ENCODE results near the gene SFXN4. TPM values are rescaled to one million over a fixed set of nuclear protein-coding genes. Genes with fewer than 3 reads are reported as not detected.

Gene SFXN4
- total and polyA plus RNA-seq, 2 of the 13 experiments (the other 11 are each of a cell fraction or from before 2014, with no cell fraction given), result 47.7 to 64.9 TPM

DNA sequence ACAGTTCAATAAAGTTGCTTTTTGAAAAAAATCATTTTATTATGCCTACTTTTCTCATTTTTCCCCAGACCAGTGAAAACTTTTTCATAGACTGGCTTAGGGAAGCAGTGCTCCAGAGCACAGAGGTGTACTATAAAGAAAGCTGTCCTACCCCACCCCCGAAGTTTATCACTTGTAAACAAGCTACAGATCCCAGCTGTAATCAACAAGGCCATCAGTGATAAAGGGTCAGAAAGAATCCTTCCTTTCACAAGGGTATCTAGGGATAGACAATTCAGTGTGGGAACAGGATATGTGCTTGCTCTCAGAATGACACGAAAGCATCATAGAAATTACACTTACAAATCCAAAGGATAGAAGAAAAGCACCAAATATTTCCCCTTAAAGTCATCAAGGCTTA is 8.6 kb upstream of the SFXN4 start (continued):
- TF ChIP-seq, protein P1, sequence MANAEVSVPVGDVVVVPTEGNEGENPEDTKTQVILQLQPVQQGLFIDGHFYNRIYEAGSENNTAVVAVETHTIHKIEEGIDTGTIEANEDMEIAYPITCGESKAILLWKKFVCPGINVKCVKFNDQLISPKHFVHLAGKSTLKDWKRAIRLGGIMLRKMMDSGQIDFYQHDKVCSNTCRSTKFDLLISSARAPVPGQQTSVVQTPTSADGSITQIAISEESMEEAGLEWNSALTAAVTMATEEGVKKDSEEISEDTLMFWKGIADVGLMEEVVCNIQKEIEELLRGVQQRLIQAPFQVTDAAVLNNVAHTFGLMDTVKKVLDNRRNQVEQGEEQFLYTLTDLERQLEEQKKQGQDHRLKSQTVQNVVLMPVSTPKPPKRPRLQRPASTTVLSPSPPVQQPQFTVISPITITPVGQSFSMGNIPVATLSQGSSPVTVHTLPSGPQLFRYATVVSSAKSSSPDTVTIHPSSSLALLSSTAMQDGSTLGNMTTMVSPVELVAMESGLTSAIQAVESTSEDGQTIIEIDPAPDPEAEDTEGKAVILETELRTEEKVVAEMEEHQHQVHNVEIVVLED (CRISPR knock-in tag; IDR thresholded peaks at IDR 0.05; ENCODE audit: borderline replicate concordance), result no peak
- TF ChIP-seq ZNF781 (CRISPR knock-in tag; IDR thresholded peaks at IDR 0.05; ENCODE audit: borderline replicate concordance, not compliant biosample characterization) (no peak), ZNF136 (CRISPR knock-in tag; IDR thresholded peaks at IDR 0.05; ENCODE audit: low read depth) (no peak), HNRNPL (IDR thresholded peaks at IDR 0.05; ENCODE audit: low read depth, low read length) (no peak), NR1H2 (CRISPR knock-in tag; IDR thresholded peaks at IDR 0.05; ENCODE audit: borderline replicate concordance, low read depth) (no peak), HNRNPH1 (optimal IDR thresholded peaks at IDR 0.05; ENCODE audit: low read depth, low read length) (no peak), ERF (CRISPR knock-in tag; IDR thresholded peaks at IDR 0.05) (no peak), GPN1 (CRISPR knock-in tag; IDR thresholded peaks at IDR 0.05; ENCODE audit: borderline replicate concordance) (no peak), CBFB (CRISPR knock-in tag; IDR thresholded peaks at IDR 0.05) (no peak), ZNF367 (CRISPR knock-in tag; IDR thresholded peaks at IDR 0.05; ENCODE audit: borderline replicate concordance) (no peak), STAT5B (CRISPR knock-in tag; IDR thresholded peaks at IDR 0.05) (no peak), PAF1 (CRISPR knock-in tag; IDR thresholded peaks at IDR 0.05) (no peak)
- TF ChIP-seq, protein P2, sequence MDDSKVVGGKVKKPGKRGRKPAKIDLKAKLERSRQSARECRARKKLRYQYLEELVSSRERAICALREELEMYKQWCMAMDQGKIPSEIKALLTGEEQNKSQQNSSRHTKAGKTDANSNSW (CRISPR knock-in tag; IDR thresholded peaks at IDR 0.05; ENCODE audit: borderline replicate concordance), result no peak
- TF ChIP-seq, protein P3, sequence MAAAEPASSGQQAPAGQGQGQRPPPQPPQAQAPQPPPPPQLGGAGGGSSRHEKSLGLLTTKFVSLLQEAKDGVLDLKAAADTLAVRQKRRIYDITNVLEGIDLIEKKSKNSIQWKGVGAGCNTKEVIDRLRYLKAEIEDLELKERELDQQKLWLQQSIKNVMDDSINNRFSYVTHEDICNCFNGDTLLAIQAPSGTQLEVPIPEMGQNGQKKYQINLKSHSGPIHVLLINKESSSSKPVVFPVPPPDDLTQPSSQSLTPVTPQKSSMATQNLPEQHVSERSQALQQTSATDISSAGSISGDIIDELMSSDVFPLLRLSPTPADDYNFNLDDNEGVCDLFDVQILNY (CRISPR knock-in tag; conservative IDR thresholded peaks at IDR 0.05), result no peak
- TF ChIP-seq, protein P4, sequence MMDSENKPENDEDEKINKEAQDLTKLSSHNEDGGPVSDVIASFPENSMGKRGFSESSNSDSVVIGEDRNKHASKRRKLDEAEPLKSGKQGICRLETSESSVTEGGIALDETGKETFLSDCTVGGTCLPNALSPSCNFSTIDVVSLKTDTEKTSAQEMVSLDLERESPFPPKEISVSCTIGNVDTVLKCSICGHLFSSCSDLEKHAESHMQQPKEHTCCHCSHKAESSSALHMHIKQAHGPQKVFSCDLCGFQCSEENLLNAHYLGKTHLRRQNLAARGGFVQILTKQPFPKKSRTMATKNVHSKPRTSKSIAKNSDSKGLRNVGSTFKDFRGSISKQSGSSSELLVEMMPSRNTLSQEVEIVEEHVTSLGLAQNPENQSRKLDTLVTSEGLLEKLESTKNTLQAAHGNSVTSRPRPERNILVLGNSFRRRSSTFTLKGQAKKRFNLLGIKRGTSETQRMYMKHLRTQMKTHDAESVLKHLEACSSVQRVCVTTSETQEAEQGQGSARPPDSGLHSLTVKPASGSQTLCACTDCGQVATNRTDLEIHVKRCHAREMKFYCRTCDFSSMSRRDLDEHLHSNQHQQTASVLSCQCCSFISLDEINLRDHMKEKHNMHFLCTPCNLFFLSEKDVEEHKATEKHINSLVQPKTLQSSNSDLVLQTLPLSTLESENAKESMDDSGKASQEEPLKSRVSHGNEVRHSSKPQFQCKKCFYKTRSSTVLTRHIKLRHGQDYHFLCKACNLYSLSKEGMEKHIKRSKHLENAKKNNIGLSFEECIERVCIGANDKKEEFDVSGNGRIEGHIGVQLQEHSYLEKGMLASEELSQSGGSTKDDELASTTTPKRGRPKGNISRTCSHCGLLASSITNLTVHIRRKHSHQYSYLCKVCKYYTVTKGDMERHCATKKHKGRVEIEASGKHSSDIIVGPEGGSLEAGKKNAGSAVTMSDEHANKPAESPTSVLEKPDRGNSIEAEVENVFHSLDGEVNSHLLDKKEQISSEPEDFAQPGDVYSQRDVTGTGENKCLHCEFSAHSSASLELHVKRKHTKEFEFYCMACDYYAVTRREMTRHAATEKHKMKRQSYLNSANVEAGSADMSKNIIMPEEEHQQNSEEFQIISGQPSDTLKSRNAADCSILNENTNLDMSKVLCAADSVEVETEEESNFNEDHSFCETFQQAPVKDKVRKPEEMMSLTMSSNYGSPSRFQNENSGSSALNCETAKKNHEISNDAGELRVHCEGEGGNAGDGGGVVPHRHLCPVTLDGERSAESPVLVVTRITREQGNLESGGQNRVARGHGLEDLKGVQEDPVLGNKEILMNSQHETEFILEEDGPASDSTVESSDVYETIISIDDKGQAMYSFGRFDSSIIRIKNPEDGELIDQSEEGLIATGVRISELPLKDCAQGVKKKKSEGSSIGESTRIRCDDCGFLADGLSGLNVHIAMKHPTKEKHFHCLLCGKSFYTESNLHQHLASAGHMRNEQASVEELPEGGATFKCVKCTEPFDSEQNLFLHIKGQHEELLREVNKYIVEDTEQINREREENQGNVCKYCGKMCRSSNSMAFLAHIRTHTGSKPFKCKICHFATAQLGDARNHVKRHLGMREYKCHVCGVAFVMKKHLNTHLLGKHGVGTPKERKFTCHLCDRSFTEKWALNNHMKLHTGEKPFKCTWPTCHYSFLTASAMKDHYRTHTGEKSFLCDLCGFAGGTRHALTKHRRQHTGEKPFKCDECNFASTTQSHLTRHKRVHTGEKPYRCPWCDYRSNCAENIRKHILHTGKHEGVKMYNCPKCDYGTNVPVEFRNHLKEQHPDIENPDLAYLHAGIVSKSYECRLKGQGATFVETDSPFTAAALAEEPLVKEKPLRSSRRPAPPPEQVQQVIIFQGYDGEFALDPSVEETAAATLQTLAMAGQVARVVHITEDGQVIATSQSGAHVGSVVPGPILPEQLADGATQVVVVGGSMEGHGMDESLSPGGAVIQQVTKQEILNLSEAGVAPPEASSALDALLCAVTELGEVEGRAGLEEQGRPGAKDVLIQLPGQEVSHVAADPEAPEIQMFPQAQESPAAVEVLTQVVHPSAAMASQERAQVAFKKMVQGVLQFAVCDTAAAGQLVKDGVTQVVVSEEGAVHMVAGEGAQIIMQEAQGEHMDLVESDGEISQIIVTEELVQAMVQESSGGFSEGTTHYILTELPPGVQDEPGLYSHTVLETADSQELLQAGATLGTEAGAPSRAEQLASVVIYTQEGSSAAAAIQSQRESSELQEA (CRISPR knock-in tag; IDR thresholded peaks at IDR 0.05; ENCODE audit: not compliant biosample characterization), result no peak
- TF ChIP-seq, protein P5, sequence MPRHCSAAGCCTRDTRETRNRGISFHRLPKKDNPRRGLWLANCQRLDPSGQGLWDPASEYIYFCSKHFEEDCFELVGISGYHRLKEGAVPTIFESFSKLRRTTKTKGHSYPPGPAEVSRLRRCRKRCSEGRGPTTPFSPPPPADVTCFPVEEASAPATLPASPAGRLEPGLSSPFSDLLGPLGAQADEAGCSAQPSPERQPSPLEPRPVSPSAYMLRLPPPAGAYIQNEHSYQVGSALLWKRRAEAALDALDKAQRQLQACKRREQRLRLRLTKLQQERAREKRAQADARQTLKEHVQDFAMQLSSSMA (CRISPR knock-in tag; IDR thresholded peaks at IDR 0.05), result no peak
- TF ChIP-seq, protein P6, sequence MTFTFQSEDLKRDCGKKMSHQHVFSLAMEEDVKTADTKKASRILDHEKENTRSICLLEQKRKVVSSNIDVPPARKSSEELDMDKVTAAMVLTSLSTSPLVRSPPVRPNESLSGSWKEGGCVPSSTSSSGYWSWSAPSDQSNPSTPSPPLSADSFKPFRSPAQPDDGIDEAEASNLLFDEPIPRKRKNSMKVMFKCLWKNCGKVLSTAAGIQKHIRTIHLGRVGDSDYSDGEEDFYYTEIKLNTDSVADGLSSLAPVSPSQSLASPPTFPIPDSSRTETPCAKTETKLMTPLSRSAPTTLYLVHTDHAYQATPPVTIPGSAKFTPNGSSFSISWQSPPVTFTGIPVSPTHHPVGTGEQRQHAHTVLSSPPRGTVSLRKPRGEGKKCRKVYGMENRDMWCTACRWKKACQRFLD (CRISPR knock-in tag; IDR thresholded peaks at IDR 0.05; ENCODE audit: borderline replicate concordance), result no peak
